ENCODE data around the gene FMNL2.
A peak's percentile ranks its signal among the peaks of the same experiment; 100 is the strongest.

Gene FMNL2

DNA sequence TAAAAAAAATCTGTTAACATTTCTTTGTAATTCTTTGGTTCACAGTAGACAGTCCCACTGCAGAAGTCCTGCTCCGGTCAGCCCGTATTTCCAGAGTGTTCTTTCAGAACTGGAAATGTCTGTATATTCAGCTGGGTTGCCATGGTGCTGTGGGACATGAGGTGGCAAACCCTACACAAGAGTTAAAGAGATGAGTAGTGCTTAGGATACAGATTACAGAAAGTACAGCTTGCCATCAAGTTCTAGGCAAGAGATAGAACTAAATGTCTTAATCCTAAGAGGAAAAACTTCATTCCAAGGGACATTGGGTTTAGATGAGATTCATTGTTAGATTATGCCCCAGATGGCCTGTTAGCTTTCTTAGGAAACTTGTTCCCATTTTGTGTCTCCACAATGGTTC, 60.1 kb downstream of the FMNL2 start:
- Histone ChIP-seq H3K79me1 (replicated peaks; ENCODE audit: low read length, poor library complexity, severe bottlenecking) (peaks cover 27% of the 10 kb centered on the region), H3K27ac (ENCODE audit: low read length, poor library complexity, severe bottlenecking) (no peak overlapping the region), H4K8ac (ENCODE audit: low read length) (no peak overlapping the region), H2AFZ (ENCODE audit: low read depth, low read length) (no peak overlapping the region), H3K27me3 (ENCODE audit: control insufficient read depth in 1 of 2, insufficient read depth in 1 of 2, low read length in 2 of 2) (no peaks in the 10 kb centered on the region), H3K36me3 (ENCODE audit: control insufficient read depth in 1 of 2, insufficient read depth in 2 of 2, low read depth in 1 of 2, low read length in 2 of 2) (peaks cover 3% of the 10 kb centered on the region in 2 experiments), H3K23ac (ENCODE audit: low read length in 2 of 2) (no peak overlapping the region), H2BK120ac (ENCODE audit: low read depth, low read length) (no peak overlapping the region), H2BK12ac (ENCODE audit: low read length in 2 of 2) (no peak overlapping the region), H3K9me3 (ENCODE audit: control insufficient read depth, low read length) (no peaks in the 10 kb centered on the region), H3K4ac (ENCODE audit: low read depth in 1 of 2, low read length in 2 of 2) (no peak overlapping the region), H2BK5ac (ENCODE audit: low read depth, low read length, poor library complexity, severe bottlenecking) (no peak overlapping the region), H2BK15ac (ENCODE audit: low read depth, poor library complexity, severe bottlenecking) (no peak overlapping the region), H3K9ac (ENCODE audit: low read length) (peak overlapping the region; percentile 89), H3K4me3 (ENCODE audit: insufficient read depth in 1 of 2, low read depth in 1 of 2, low read length in 2 of 2) (peak overlapping the region in 1 of 2 experiments; percentile 76), H3K4me1 (ENCODE audit: control insufficient read depth, insufficient read depth, low read depth, low read length) (peaks cover 3% of the 10 kb centered on the region), H3K14ac (ENCODE audit: low read length in 2 of 2) (no peak overlapping the region), H4K91ac (ENCODE audit: low read length) (no peak overlapping the region), H2AK5ac (ENCODE audit: low read length, severe bottlenecking) (no peak overlapping the region), H3K4me2 (ENCODE audit: low read length, poor library complexity, severe bottlenecking) (no peak overlapping the region), H3K18ac (ENCODE audit: low read depth in 1 of 2, low read length in 2 of 2) (no peak overlapping the region)
- peak; percentile 39 for DNase-seq
- 95% methylated on average over 2 of the region's 2 CpGs for WGBS

DNA sequence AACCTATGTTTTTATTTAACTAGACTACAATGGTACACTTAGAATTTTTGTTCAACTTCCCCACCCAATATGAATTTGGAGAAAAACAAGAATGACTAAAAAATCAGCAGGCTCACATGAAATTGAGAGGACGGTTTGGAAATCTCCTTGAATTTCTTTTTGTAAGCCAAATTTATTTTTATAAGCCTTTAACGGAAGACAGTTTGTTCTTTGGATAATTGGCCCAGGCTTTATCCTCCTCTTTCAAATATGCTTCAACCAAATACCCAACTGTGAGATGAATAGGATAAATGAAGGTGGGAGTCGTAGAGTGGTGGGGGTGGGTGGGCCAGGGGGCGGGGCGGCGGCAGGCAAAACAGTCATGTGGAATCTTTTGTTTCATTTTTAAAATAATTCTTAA, 60.6 kb downstream of the FMNL2 start:
- Histone ChIP-seq H4K91ac (ENCODE audit: low read length) (no peak overlapping the region), H3K27me3 (ENCODE audit: control insufficient read depth in 1 of 2, insufficient read depth in 1 of 2, low read length in 2 of 2) (no peaks in the 10 kb centered on the region), H3K36me3 (ENCODE audit: control insufficient read depth in 1 of 2, insufficient read depth in 2 of 2, low read depth in 1 of 2, low read length in 2 of 2) (peaks cover 0 to under 1% of the 10 kb centered on the region in 2 experiments), H4K8ac (ENCODE audit: low read length) (no peak overlapping the region), H2BK15ac (ENCODE audit: low read depth, poor library complexity, severe bottlenecking) (no peak overlapping the region), H3K9ac (ENCODE audit: low read length) (peak overlapping the region; percentile 89), H2BK120ac (ENCODE audit: low read depth, low read length) (no peak overlapping the region), H3K79me1 (replicated peaks; ENCODE audit: low read length, poor library complexity, severe bottlenecking) (peaks cover 24% of the 10 kb centered on the region), H3K18ac (ENCODE audit: low read depth in 1 of 2, low read length in 2 of 2) (no peak overlapping the region), H3K9me3 (ENCODE audit: control insufficient read depth, low read length) (no peaks in the 10 kb centered on the region), H2BK12ac (ENCODE audit: low read length in 2 of 2) (no peak overlapping the region), H3K27ac (ENCODE audit: low read length, poor library complexity, severe bottlenecking) (no peak overlapping the region), H3K4me2 (ENCODE audit: low read length, poor library complexity, severe bottlenecking) (no peak overlapping the region), H3K4ac (ENCODE audit: low read depth in 1 of 2, low read length in 2 of 2) (no peak overlapping the region), H3K4me3 (ENCODE audit: insufficient read depth in 1 of 2, low read depth in 1 of 2, low read length in 2 of 2) (peak overlapping the region in 1 of 2 experiments; percentile 76), H2AFZ (ENCODE audit: low read depth, low read length) (no peak overlapping the region), H2BK5ac (ENCODE audit: low read depth, low read length, poor library complexity, severe bottlenecking) (no peak overlapping the region), H3K4me1 (ENCODE audit: control insufficient read depth, insufficient read depth, low read depth, low read length) (peaks cover 4% of the 10 kb centered on the region), H2AK5ac (ENCODE audit: low read length, severe bottlenecking) (no peak overlapping the region), H3K23ac (ENCODE audit: low read length in 2 of 2) (no peak overlapping the region), H3K14ac (ENCODE audit: low read length in 2 of 2) (no peak overlapping the region)
- no peak for DNase-seq
- WGBS = 93% methylated on average over 4 of the region's 6 CpGs

DNA sequence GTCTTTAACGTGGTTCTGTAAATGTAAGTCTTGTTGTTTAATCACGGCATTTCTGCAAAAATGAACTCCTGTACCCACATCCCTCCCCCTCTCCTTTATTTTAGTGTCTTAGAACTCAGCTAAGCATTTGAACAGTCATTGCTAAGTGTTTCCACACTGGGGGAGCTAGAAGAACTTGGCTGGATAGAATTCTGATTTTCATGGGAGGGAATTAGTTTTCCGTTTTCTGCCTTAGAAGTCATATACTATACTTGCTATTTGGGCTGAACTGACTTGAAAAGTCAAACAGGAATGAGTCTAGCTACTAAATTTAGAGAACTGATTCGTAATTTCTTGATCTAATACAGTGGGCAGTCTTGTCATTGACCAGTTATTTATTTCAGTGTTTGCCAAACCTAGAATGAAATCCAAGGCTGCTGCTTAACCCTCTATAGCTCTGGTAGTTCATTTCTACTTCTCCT, 61.1 kb downstream of the FMNL2 start:
- H3K27me3 ChIP-seq (ENCODE audit: control insufficient read depth in 1 of 2, insufficient read depth in 1 of 2, low read length in 2 of 2) = no peaks in the 10 kb centered on the region
- H2AK5ac ChIP-seq (ENCODE audit: low read length, severe bottlenecking) = no peak overlapping the region
- no peak overlapping the region for H3K4ac ChIP-seq (ENCODE audit: low read depth in 1 of 2, low read length in 2 of 2)
- no peak overlapping the region for H3K23ac ChIP-seq (ENCODE audit: low read length in 2 of 2)
- H4K8ac ChIP-seq (ENCODE audit: low read length) = no peak overlapping the region
- no peak overlapping the region for H3K18ac ChIP-seq (ENCODE audit: low read depth in 1 of 2, low read length in 2 of 2)
- H2BK12ac ChIP-seq (ENCODE audit: low read length in 2 of 2) = no peak overlapping the region
- H3K4me1 ChIP-seq (ENCODE audit: control insufficient read depth, insufficient read depth, low read depth, low read length) = peaks cover 4% of the 10 kb centered on the region
- no peak overlapping the region for H3K27ac ChIP-seq (ENCODE audit: low read length, poor library complexity, severe bottlenecking)
- no peaks in the 10 kb centered on the region for H3K9me3 ChIP-seq (ENCODE audit: control insufficient read depth, low read length)
- H2BK15ac ChIP-seq (ENCODE audit: low read depth, poor library complexity, severe bottlenecking) = no peak overlapping the region
- H3K14ac ChIP-seq (ENCODE audit: low read length in 2 of 2) = no peak overlapping the region
- H2AFZ ChIP-seq (ENCODE audit: low read depth, low read length) = no peak overlapping the region
- 100% methylated on average over 2 of the region's 4 CpGs for WGBS
- H2BK5ac ChIP-seq (ENCODE audit: low read depth, low read length, poor library complexity, severe bottlenecking) = no peak overlapping the region
- H3K4me3 ChIP-seq (ENCODE audit: insufficient read depth in 1 of 2, low read depth in 1 of 2, low read length in 2 of 2) = peak overlapping the region in 1 of 2 experiments; percentile 76
- peaks cover 22% of the 10 kb centered on the region for H3K79me1 ChIP-seq (replicated peaks; ENCODE audit: low read length, poor library complexity, severe bottlenecking)
- H3K36me3 ChIP-seq (ENCODE audit: control insufficient read depth in 1 of 2, insufficient read depth in 2 of 2, low read depth in 1 of 2, low read length in 2 of 2) = no peaks in the 10 kb centered on the region
- H4K91ac ChIP-seq (ENCODE audit: low read length) = no peak overlapping the region
- no peak overlapping the region for H2BK120ac ChIP-seq (ENCODE audit: low read depth, low read length)
- no peak overlapping the region for H3K4me2 ChIP-seq (ENCODE audit: low read length, poor library complexity, severe bottlenecking)
- peak overlapping the region; percentile 89 for H3K9ac ChIP-seq (ENCODE audit: low read length)
- no peak for DNase-seq

DNA sequence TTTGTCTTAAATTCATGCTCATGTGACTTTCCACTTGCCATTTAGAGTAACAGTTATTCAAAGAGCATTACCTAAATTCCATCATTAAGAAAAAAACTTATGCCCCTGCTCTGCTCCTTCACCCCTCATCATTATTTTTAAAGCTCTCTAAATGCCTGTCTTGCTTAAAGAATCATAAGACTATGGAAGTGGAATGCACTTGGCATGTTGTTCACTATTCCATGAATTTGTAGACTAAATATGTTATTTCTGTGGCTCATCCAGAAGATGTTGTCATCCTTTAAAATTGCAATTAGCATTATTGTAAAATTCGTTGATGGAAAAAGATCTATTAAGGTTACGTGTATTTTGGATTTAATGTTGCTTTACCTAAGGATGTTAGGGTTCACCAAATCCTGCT, 61.8 kb downstream of the FMNL2 start:
- no peak overlapping the region for H4K8ac ChIP-seq (ENCODE audit: low read length)
- H3K4ac ChIP-seq (ENCODE audit: low read depth in 1 of 2, low read length in 2 of 2) = no peak overlapping the region
- no peak overlapping the region for H2BK12ac ChIP-seq (ENCODE audit: low read length in 2 of 2)
- H2BK5ac ChIP-seq (ENCODE audit: low read depth, low read length, poor library complexity, severe bottlenecking) = no peak overlapping the region
- no peak overlapping the region for H2BK15ac ChIP-seq (ENCODE audit: low read depth, poor library complexity, severe bottlenecking)
- H3K4me2 ChIP-seq (ENCODE audit: low read length, poor library complexity, severe bottlenecking) = no peak overlapping the region
- H2AK5ac ChIP-seq (ENCODE audit: low read length, severe bottlenecking) = no peak overlapping the region
- peaks cover 4% of the 10 kb centered on the region for H3K4me1 ChIP-seq (ENCODE audit: control insufficient read depth, insufficient read depth, low read depth, low read length)
- no peak overlapping the region for H4K91ac ChIP-seq (ENCODE audit: low read length)
- no peak for DNase-seq
- H3K14ac ChIP-seq (ENCODE audit: low read length in 2 of 2) = no peak overlapping the region
- WGBS = 87% methylated on average over 2 of the region's 2 CpGs
- H3K36me3 ChIP-seq (ENCODE audit: control insufficient read depth in 1 of 2, insufficient read depth in 2 of 2, low read depth in 1 of 2, low read length in 2 of 2) = no peaks in the 10 kb centered on the region
- no peak overlapping the region for H3K27ac ChIP-seq (ENCODE audit: low read length, poor library complexity, severe bottlenecking)
- no peak overlapping the region for H3K18ac ChIP-seq (ENCODE audit: low read depth in 1 of 2, low read length in 2 of 2)
- no peak overlapping the region for H2AFZ ChIP-seq (ENCODE audit: low read depth, low read length)
- no peak overlapping the region for H3K23ac ChIP-seq (ENCODE audit: low read length in 2 of 2)
- peaks cover 20% of the 10 kb centered on the region for H3K79me1 ChIP-seq (replicated peaks; ENCODE audit: low read length, poor library complexity, severe bottlenecking)
- no peaks in the 10 kb centered on the region for H3K27me3 ChIP-seq (ENCODE audit: control insufficient read depth in 1 of 2, insufficient read depth in 1 of 2, low read length in 2 of 2)
- H3K9me3 ChIP-seq (ENCODE audit: control insufficient read depth, low read length) = no peaks in the 10 kb centered on the region
- no peak overlapping the region for H2BK120ac ChIP-seq (ENCODE audit: low read depth, low read length)
- H3K9ac ChIP-seq (ENCODE audit: low read length) = peak overlapping the region; percentile 89
- peak overlapping the region in 1 of 2 experiments; percentile 76 for H3K4me3 ChIP-seq (ENCODE audit: insufficient read depth in 1 of 2, low read depth in 1 of 2, low read length in 2 of 2)

Data from mesenchymal stem cell (in vitro differentiated cells and primary cell).